Measurements from ENCODE around the gene CCN5.
A peak's percentile ranks its signal among the peaks of the same experiment; 100 is the strongest.
"Not testable (repeated sequence)": the region's sequence is repeated elsewhere in the genome, so short reads cannot be mapped to it uniquely, and the experiment has no call there.

The CCN5 gene

GRCh38 chr20:44695295-44695673 is 19.9 kb upstream of the CCN5 start:
- no peak for DNase-seq (ENCODE audit: low read depth, low spot score)

GRCh38 chr20:44695674-44696300 is 19.4 kb upstream of the CCN5 start:
- no peak for DNase-seq (ENCODE audit: low read depth, low spot score)

DNA sequence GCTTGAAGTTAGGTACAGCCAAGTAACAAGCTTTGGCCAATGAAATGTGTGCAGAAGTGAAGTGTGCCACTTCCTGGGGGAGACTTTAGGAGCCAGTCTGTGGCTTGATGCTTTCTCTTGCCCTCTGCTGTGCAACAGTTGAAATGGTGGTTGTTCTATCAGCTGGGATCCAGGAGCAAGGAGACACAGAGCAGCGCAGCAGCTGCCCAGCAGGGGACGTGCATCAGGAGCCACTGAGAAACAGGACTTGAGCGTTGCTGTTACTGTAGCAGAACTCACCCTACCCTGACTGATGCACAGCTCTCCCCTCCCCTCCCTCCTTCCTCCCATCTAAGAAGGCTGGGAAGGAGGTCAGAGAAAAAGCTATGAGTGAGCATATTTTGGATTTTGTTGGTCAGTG is 18.9 kb upstream of the CCN5 start:
- DNase-seq (ENCODE audit: low read depth, low spot score), result no peak

DNA sequence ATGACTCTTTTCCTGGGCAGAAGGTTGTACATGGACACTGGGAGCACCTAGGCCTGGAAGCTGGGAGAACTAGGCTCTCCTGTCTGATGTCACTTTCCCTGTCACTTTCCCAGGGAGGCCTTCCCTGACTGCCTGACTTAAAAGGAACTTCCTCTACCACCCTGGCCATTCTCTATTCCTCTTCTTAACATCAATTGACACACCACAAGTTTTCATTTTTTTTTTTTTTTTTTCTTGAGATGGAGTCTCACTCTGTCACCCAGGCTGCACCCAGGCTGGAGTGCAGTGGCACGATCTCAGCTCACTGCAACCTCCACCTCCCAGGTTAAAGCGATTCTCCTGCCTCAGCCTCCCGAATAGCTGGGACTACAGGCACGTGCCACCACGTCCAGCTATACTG is 18.1 kb upstream of the CCN5 start:
- DNase-seq (ENCODE audit: low read depth, low spot score), result not testable (repeated sequence)

DNA sequence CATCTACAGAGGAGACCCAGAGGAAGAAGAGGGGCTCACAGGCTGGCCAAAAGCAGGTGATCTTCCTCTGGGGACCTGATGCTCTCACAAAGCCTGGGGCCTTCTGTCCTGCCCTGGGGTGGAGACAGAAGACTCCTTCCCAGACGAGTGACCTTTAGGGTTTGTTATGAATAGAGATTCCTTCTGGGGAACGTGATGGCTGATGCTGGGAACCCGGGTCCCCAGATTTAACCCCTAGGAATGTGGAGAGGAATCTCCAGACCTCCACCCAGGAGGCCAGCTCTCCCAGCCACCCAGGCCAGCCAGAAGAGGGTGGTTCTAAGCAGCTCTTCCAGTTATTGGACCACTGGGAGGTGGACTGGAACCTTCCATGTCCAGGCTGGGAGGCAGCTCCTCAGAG is 16.8 kb upstream of the CCN5 start:
- DNase-seq (ENCODE audit: low read depth, low spot score), result no peak

DNA sequence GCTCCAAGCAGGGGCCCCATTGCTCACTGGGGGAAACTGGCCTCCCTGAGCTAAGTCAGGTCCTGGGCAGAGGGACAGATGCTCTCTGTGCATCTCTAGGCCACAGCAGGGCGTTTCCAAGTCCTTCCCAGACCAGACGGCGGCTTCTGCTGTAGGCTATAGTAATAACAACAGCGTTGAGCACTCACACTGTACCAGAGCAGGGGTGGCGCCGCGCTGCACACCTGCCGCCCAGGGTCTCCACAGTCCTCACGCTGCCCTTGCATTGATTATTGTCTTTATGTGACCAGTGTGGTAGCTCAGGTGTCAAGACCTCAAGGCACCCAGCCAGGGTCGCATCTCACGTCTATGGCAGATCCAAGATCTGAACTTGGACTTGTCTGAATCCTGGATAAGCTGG is 14.9 kb upstream of the CCN5 start:
- no peak for DNase-seq (ENCODE audit: low read depth, low spot score)

DNA sequence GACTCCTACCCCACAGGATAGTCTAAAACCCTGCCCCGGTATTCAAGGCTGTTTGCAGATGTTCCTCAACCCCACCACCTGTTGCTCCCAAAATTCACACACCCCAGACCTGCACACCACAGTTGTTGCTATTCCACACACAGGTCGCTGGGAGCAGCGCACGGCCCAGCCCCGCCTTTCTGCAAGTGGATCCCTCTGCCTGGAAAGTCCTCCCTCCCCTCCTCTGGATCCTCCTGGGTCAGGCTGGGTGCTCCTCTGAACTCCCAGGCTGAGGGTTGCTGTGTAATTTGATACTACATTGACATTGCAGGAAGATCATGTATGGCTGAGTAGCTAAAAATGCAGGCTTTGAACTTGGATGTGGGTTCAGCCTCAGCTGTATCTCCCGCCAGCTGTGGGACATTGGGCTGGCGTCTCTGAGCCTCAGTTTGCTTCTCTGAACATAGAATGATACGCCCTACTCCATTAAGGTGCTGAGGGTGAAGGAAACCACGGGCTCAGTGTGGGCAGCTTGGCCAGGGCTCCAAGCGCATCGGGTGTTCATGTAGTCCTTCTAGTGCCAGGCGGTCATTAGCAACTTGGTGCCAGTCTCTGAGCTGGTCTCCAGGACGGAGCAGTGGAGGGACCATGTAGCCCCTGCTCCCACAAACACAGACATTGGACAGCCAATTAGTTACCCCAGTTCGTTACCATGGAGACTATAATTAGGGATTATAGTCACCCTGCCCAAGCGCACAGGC is 13.9 kb upstream of the CCN5 start:
- peak; percentile 34 for DNase-seq (ENCODE audit: low read depth, low spot score)

GRCh38 chr20:44701858-44702256 is 13.3 kb upstream of the CCN5 start:
- DNase-seq (ENCODE audit: low read depth, low spot score), result no peak

- DNase-seq (ENCODE audit: low read depth, low spot score), result no peak
These were observed 12.4 kb upstream of the CCN5 start for GRCh38 chr20:44702776-44703175.

DNA sequence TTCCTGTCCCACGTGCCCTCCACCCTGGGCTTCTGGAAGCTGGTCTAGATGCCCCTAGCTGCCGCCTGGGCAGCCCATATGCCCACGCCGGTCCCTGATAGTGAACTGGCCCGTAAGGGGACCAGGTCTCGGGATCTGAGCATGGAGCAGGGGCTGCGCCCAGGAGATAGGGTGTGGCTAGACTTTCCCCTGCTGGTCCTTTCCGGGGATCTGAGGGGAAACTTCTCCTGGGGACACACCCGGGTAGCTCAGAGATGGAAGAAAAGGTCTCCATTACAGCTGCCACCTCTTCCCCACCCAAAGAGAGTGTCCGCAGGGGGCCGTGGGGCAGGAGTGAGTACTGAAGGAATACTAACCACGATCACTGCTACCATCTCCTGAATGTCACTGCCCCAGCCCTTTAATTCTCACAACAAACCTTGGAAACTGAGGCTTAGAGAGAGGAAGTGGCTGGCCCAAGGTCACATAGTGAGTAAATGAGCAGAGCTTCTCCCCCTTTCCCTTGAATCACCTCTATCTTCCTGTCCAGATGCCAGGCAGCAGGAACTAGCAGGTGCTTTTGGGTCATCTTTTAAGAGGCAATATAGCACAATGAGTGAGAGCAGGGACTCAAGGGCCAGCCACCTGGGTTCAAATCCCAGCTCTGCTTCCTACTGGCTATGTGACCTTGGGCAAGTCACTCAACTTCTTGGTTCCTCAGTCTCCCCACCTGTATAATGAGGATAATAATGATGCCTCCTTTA is 11.8 kb upstream of the CCN5 start:
- DNase-seq (ENCODE audit: low read depth, low spot score), result no peak

GRCh38 chr20:44703956-44704488 is 11.1 kb upstream of the CCN5 start:
- DNase-seq (ENCODE audit: low read depth, low spot score), result no peak

DNA sequence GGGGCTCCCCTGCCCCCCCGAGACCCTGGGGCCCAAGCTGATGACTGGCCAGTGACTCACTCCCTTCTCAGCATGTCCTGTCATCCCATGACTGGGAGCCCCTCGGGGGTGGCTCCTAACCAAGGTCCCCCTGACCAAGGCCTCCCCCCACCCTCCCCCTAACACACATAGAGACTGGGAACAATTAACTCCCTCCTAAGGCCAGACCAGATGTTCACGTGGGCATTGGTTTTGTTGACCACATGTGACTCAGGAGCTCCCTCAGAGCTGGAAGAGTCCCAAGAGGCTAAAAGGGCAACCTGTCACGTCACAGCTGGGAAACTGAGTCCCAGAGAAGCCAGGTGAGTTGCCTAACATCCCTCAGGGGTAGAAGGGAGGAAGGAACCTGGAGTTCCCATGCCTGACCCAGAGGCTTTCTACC is 10.6 kb upstream of the CCN5 start:
- DNase-seq (ENCODE audit: low read depth, low spot score), result no peak

GRCh38 chr20:44705364-44706094 is 9.6 kb upstream of the CCN5 start:
- DNase-seq (ENCODE audit: low read depth, low spot score), result no peak

- DNase-seq (ENCODE audit: low read depth, low spot score), result peak; percentile 20
These were observed 8.7 kb upstream of the CCN5 start for GRCh38 chr20:44706301-44707017.

DNA sequence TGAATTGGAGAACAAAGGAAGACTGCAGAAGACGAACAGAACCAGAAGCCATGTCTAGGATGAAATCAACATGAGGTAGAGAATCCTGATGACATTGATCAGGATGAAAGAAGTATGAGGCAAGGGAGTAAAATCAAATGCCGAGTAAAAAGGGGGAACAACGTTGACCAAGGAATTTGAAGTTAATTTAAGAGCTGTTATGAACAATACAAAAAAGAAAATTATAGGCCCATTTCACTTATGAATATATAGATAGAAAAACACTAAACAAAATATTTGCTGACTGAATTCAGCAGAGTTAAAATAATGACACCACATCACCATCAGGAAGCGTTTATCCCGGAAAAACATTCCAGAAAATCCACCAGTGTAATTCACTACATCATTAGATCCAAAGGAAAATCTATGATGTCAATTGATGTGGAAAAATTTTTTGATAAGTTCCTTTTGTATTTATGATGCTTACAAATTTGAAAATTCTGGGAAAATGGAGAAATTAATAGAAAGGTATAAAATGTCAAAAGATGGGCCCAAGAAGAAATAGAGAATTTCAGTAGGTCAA is 8.1 kb upstream of the CCN5 start:
- no peak for DNase-seq (ENCODE audit: low read depth, low spot score)

- no peak for DNase-seq (ENCODE audit: low read depth, low spot score)
These were observed 5.8 kb upstream of the CCN5 start for GRCh38 chr20:44709380-44709779.

GRCh38 chr20:44709797-44710196 is 5.4 kb upstream of the CCN5 start:
- no peak for DNase-seq (ENCODE audit: low read depth, low spot score)

GRCh38 chr20:44711237-44711636 is 3.9 kb upstream of the CCN5 start:
- no peak for DNase-seq (ENCODE audit: low read depth, low spot score)

- DNase-seq (ENCODE audit: low read depth, low spot score), result no peak
These were observed 968 bp upstream of the CCN5 start for GRCh38 chr20:44714102-44714700.

GRCh38 chr20:44715499-44716308 is 535 bp downstream of the CCN5 start:
- no peak for DNase-seq (ENCODE audit: low read depth, low spot score)
